Measurements from ENCODE around the gene NCAPH2. TPM values are rescaled to one million over a fixed set of nuclear protein-coding genes. Genes with fewer than 3 reads are reported as not detected.

Gene NCAPH2
- total RNA-seq, 1 donor from 2014 or later, result 41.7 TPM

DNA sequence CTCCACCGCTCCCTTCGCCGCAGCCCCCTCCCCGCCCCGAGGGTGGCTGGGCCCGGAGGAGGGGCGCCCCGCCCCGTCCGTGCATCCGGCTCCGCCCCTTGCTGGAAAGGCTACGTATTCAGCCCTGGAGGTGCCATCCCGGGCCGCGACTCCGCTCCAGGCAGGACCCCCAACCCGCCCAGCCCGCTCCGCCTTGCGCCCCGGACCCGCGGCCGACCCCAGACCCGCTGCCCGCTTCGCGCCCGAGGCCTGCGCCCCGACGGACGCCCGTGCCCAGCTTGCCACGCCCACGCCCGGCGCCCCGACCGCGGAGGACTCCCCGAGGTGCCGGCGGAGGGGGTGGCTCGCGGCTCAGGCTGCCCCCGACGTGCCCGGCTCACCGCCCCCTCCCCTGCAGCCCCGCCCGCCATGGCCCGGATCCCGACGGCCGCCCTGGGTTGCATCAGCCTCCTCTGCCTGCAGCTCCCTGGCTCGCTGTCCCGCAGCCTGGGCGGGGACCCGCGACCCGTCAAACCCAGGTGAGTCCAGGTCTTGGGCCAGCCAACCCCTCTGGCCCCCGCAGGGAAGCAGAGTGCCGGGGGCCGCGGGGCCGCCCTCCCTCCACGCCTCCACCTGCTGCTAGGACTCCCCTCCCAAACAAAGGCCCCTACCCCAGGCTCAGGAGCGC, 26.5 kb upstream of the NCAPH2 start, which contains the start of gene ADM2:
ADM2 (plus strand) TSS at position 104 of the 667 bp plus-strand sequence; CDS start at position 409, 305 bp downstream.
- peaks cover 0 to 3% of the 10 kb centered on the region in 2 donors for H3K4me1 ChIP-seq
- intact Hi-C loops (cut with DNase I), result no loop called here
- H3K27me3 ChIP-seq, result peaks cover 20% of the 10 kb centered on the region
- TF ChIP-seq, protein P1, sequence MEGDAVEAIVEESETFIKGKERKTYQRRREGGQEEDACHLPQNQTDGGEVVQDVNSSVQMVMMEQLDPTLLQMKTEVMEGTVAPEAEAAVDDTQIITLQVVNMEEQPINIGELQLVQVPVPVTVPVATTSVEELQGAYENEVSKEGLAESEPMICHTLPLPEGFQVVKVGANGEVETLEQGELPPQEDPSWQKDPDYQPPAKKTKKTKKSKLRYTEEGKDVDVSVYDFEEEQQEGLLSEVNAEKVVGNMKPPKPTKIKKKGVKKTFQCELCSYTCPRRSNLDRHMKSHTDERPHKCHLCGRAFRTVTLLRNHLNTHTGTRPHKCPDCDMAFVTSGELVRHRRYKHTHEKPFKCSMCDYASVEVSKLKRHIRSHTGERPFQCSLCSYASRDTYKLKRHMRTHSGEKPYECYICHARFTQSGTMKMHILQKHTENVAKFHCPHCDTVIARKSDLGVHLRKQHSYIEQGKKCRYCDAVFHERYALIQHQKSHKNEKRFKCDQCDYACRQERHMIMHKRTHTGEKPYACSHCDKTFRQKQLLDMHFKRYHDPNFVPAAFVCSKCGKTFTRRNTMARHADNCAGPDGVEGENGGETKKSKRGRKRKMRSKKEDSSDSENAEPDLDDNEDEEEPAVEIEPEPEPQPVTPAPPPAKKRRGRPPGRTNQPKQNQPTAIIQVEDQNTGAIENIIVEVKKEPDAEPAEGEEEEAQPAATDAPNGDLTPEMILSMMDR (IDR thresholded peaks at IDR 0.05), result no peak
- DNase-seq (ENCODE audit: low spot score in 2 of 2), result no peak
- no peak within 1 kb of the TSS for H3K27ac ChIP-seq
- peak within 1 kb of the TSS; percentile 54 to 58 for H3K4me3 ChIP-seq
- no peaks in the 10 kb centered on the region for H3K36me3 ChIP-seq
- no peaks in the 10 kb centered on the region for H3K9me3 ChIP-seq

- Histone ChIP-seq H3K27ac (no peak overlapping the region), H3K27me3 (peaks cover 20% of the 10 kb centered on the region), H3K4me3 (peak overlapping the region in 1 of 2 donors; percentile 58), H3K4me1 (peaks cover 0 to 3% of the 10 kb centered on the region in 2 donors), H3K36me3 (no peaks in the 10 kb centered on the region), H3K9me3 (no peaks in the 10 kb centered on the region)
- no peak for DNase-seq (ENCODE audit: low spot score in 2 of 2)
- TF ChIP-seq, protein P1 (IDR thresholded peaks at IDR 0.05), result no peak
- intact Hi-C loops (cut with DNase I), result no loop called here
These were observed 25.6 kb upstream of the NCAPH2 start for GRCh38 chr22:50482107-50483074.

DNA sequence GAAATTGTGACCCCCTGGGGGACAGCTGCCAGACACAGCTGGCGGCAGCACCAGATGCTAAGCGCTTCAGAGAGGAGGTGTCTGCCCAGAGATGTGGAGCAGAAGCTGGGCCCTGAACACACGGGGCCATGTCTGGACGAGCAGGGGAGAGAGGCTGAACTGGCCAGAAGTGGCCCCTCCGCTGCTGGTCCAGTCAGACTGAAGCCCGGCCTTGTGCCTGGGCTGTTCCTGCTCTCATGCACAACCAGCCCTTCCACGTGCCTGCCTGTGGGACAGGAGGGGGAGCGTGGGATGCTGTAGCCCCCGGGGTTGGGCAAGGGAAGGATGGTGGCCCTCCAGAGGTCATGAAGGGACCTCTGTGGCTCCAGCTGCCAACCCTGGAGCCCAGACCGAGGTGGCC, 24.9 kb upstream of the NCAPH2 start:
- H3K9me3 ChIP-seq, result no peaks in the 10 kb centered on the region

GRCh38 chr22:50483556-50483955, 24.5 kb upstream of the NCAPH2 start:
- peaks cover 20% of the 10 kb centered on the region for H3K27me3 ChIP-seq
- no peak for DNase-seq (ENCODE audit: low spot score in 2 of 2)

More for the DNA sequence above, 24.9 kb upstream of the NCAPH2 start:
- intact Hi-C loops (cut with DNase I), result no loop called here
- H3K36me3 ChIP-seq, result no peaks in the 10 kb centered on the region
- TF ChIP-seq, protein P1 (IDR thresholded peaks at IDR 0.05), result no peak
- no peak overlapping the region for H3K4me3 ChIP-seq
- H3K4me1 ChIP-seq, result peaks cover 0 to 3% of the 10 kb centered on the region in 2 donors
- no peak for DNase-seq (ENCODE audit: low spot score in 2 of 2)
- no peak overlapping the region for H3K27ac ChIP-seq
- H3K27me3 ChIP-seq, result peaks cover 20% of the 10 kb centered on the region

More at GRCh38 chr22:50483556-50483955, 24.5 kb upstream of the NCAPH2 start:
- TF ChIP-seq, protein P1 (IDR thresholded peaks at IDR 0.05), result no peak
- H3K36me3 ChIP-seq, result no peaks in the 10 kb centered on the region
- peaks cover 0 to 3% of the 10 kb centered on the region in 2 donors for H3K4me1 ChIP-seq
- no peak overlapping the region for H3K4me3 ChIP-seq
- H3K9me3 ChIP-seq, result no peaks in the 10 kb centered on the region
- H3K27ac ChIP-seq, result no peak overlapping the region
- intact Hi-C loops (cut with DNase I), result no loop called here
